H9 (cell line): ENCODE results near the gene PLAAT1. TPM values are rescaled to one million over a fixed set of nuclear protein-coding genes. Genes with fewer than 3 reads are reported as not detected.

ENCODE experiments used
- DNase-seq: peaks from one replicate; pipeline ENCODE4 v3.0.0-alpha.2; 2017
- H2AFZ ChIP-seq: one replicate; pipeline ENCODE4 v1.6.1; 2013; ENCODE audit warnings: mild to moderate bottlenecking, low read length, control low read depth, moderate library complexity
- H2AK5ac ChIP-seq: 2 replicates; pipeline ENCODE4 v1.6.1; 2013; ENCODE audit warnings: low read length, control low read depth, mixed read lengths; ENCODE audit not compliant: insufficient read length
- H2BK120ac ChIP-seq: one replicate; pipeline ENCODE4 v1.6.1; 2013; ENCODE audit warnings: low read depth, mild to moderate bottlenecking, low read length, control low read depth, inconsistent platforms; ENCODE audit not compliant: poor library complexity, severe bottlenecking
- H2BK12ac ChIP-seq: 2 replicates; pipeline ENCODE4 v1.6.1; 2013; ENCODE audit warnings: low read length, control low read depth, mixed read lengths, low read depth; ENCODE audit not compliant: insufficient read length
- H2BK15ac ChIP-seq: 2 replicates; pipeline ENCODE4 v1.6.1; 2013; ENCODE audit warnings: low read depth, low read length, control low read depth
- H2BK20ac ChIP-seq: one replicate; pipeline ENCODE4 v1.6.1; 2013; ENCODE audit warnings: low read depth, mild to moderate bottlenecking, low read length, control low read depth, inconsistent platforms; ENCODE audit not compliant: poor library complexity, severe bottlenecking
- H2BK5ac ChIP-seq: 2 replicates; pipeline ENCODE4 v1.6.1; 2013; ENCODE audit warnings: low read length, control low read depth, mixed read lengths; ENCODE audit not compliant: insufficient read length
- H3K14ac ChIP-seq: 2 replicates; pipeline ENCODE4 v1.6.1; 2013; ENCODE audit warnings: low read length, control low read depth; ENCODE audit not compliant: insufficient read depth
- H3K18ac ChIP-seq: 2 replicates; pipeline ENCODE4 v1.6.1; 2013; ENCODE audit warnings: low read depth, mild to moderate bottlenecking, mixed read lengths, low read length, control low read depth; ENCODE audit not compliant: insufficient read length
- H3K23ac ChIP-seq: 2 replicates; pipeline ENCODE4 v1.6.1; 2013; ENCODE audit warnings: low read length, control low read depth, mixed read lengths, low read depth; ENCODE audit not compliant: insufficient read length
- H3K23me2 ChIP-seq: 2 replicates; pipeline ENCODE4 v1.6.1; 2013; ENCODE audit warnings: low read depth, mild to moderate bottlenecking, mixed read lengths, low read length, control low read depth; ENCODE audit not compliant: insufficient read length, poor library complexity, severe bottlenecking
- H3K27ac ChIP-seq: 2 replicates; pipeline ENCODE4 v1.5.1; 2013; ENCODE audit warnings: low read length, control low read depth, mixed read lengths, low read depth; ENCODE audit not compliant: insufficient read length
- H3K27me3 ChIP-seq: 2 replicates; pipeline ENCODE4 v1.6.1; 2013; ENCODE audit warnings: low read length, control low read depth, inconsistent platforms; ENCODE audit not compliant: insufficient read depth
- H3K4ac ChIP-seq: 2 replicates; pipeline ENCODE4 v1.6.1; 2013; ENCODE audit warnings: low read depth, mild to moderate bottlenecking, control low read depth, inconsistent platforms, low read length, moderate library complexity
- H3K4me1 ChIP-seq: 2 replicates; pipeline ENCODE4 v1.6.1; 2013; ENCODE audit warnings: low read length, control low read depth, inconsistent platforms; ENCODE audit not compliant: insufficient read depth
- H3K4me2 ChIP-seq: 2 replicates; pipeline ENCODE4 v1.6.1; 2013; ENCODE audit warnings: low read length, control low read depth, mixed read lengths; ENCODE audit not compliant: insufficient read length, insufficient read depth
- H3K56ac ChIP-seq: 2 replicates; pipeline ENCODE4 v1.6.1; 2013; ENCODE audit warnings: low read depth, mild to moderate bottlenecking, mixed read lengths, low read length, control low read depth; ENCODE audit not compliant: insufficient read length
- H3K79me1 ChIP-seq: 2 replicates; pipeline ENCODE4 v1.6.1; 2013; ENCODE audit warnings: low read depth, mild to moderate bottlenecking, moderate library complexity, low read length, control low read depth, inconsistent platforms; ENCODE audit not compliant: insufficient read depth, poor library complexity, severe bottlenecking
- H3K79me2 ChIP-seq: 2 replicates; pipeline ENCODE4 v1.6.1; 2013; ENCODE audit warnings: low read length, control low read depth, inconsistent platforms; ENCODE audit not compliant: insufficient read depth
- H3K9ac ChIP-seq: 2 replicates; pipeline ENCODE4 v1.6.1; 2013; ENCODE audit warnings: low read length, control low read depth, mixed read lengths; ENCODE audit not compliant: insufficient read length; ENCODE audit errors: extremely low read depth
- H3K9me3 ChIP-seq: one replicate; pipeline ENCODE4 v1.6.1; 2013; ENCODE audit warnings: low read depth, low read length, inconsistent platforms; ENCODE audit not compliant: control insufficient read depth
- H3T11ph ChIP-seq: one replicate; pipeline ENCODE4 v1.6.1; 2013; ENCODE audit warnings: mild to moderate bottlenecking, low read length, control low read depth, inconsistent platforms
- H4K20me1 ChIP-seq: one replicate; pipeline ENCODE4 v1.6.1; 2013; ENCODE audit not compliant: control insufficient read depth, insufficient read length, insufficient read depth
- H4K5ac ChIP-seq: 2 replicates; pipeline ENCODE4 v1.6.1; 2013; ENCODE audit warnings: low read depth, mild to moderate bottlenecking, mixed read lengths, low read length, control low read depth; ENCODE audit not compliant: insufficient read length
- H4K8ac ChIP-seq: replicated peaks from 2 replicates; pipeline ENCODE4 v1.6.1; 2013; ENCODE audit warnings: low read length, control low read depth, mixed read lengths, low read depth; ENCODE audit not compliant: insufficient read length
- H4K91ac ChIP-seq: 2 replicates; pipeline ENCODE4 v1.6.1; 2013; ENCODE audit warnings: low read depth, mild to moderate bottlenecking, moderate library complexity, mixed read lengths, low read length, control low read depth; ENCODE audit not compliant: insufficient read length
- H3K27ac Mint-ChIP-seq, 3 experiments: 2 replicates in 2 of 3; 3 replicates in 1 of 3; pipeline ENCODE4 v1.8.0; 2020 to 2021; ENCODE audit warnings: mixed read lengths in 3 of 3, mild to moderate bottlenecking in 1 of 3, moderate library complexity in 1 of 3
- H3K27me3 Mint-ChIP-seq: 2 replicates; pipeline ENCODE4 v1.8.0; 2021; ENCODE audit warnings: low read depth, mild to moderate bottlenecking, moderate library complexity, mixed read lengths
- H3K36me3 Mint-ChIP-seq, 3 experiments: 2 replicates in 2 of 3; 3 replicates in 1 of 3; pipeline ENCODE4 v1.8.0; 2020 to 2021; ENCODE audit warnings: low read depth in 3 of 3, mixed read lengths in 3 of 3; ENCODE audit not compliant: insufficient read depth in 1 of 3
- H3K4me1 Mint-ChIP-seq, 2 experiments: 2 replicates each; pipeline ENCODE4 v1.8.0; 2020; ENCODE audit warnings: mixed read lengths in 2 of 2
- H3K4me3 Mint-ChIP-seq, 2 experiments: 2 replicates in 1 of 2; 3 replicates in 1 of 2; pipeline ENCODE4 v1.8.0; 2020 to 2021; ENCODE audit warnings: mild to moderate bottlenecking in 2 of 2, mixed read lengths in 2 of 2, moderate library complexity in 1 of 2
- H3K9me3 Mint-ChIP-seq, 2 experiments: 2 replicates in 1 of 2; 3 replicates in 1 of 2; pipeline ENCODE4 v1.8.0; 2020; ENCODE audit warnings: mild to moderate bottlenecking in 2 of 2, mixed read lengths in 2 of 2, moderate library complexity in 1 of 2
- CTCF ChIP-seq: fragments of 200-600 bp; sonication (generic); conservative IDR thresholded peaks from 3 replicates; pipeline ENCODE4 v1.8.0; 2021; ENCODE audit warnings: antibody characterized with exemption, mild to moderate bottlenecking
- WGBS: extraction: QIAGEN DNeasy Blood & Tissue Kit; methylation state at CpG from one replicate; pipeline ENCODE4 v1.1.7; 2013; ENCODE audit warnings: missing lambda C conversion rate, low lambda C conversion rate, mixed read lengths; ENCODE audit not compliant: insufficient read length; ENCODE audit errors: extremely low coverage; 5-methylcytosine and 5-hydroxymethylcytosine counted together
- long read RNA-seq: library from polyadenylated mRNA; unstranded; transcript quantifications from one replicate; pipeline ENCODE4 v2.0.0, GENCODE V29; 2020
- total RNA-seq: library from RNA; stranded (reverse); gene quantifications from 2 replicates; pipeline ENCODE4 v1.2.1, GENCODE V29; 2021

Gene PLAAT1
- total RNA-seq, result 4.4 and 5.6 TPM in 2 replicates
- long read RNA-seq, partial matches to known transcripts, result 0 of 9 reads
- long read RNA-seq, other reads (novel, unspliced or antisense), result 6 of 9 reads

DNA sequence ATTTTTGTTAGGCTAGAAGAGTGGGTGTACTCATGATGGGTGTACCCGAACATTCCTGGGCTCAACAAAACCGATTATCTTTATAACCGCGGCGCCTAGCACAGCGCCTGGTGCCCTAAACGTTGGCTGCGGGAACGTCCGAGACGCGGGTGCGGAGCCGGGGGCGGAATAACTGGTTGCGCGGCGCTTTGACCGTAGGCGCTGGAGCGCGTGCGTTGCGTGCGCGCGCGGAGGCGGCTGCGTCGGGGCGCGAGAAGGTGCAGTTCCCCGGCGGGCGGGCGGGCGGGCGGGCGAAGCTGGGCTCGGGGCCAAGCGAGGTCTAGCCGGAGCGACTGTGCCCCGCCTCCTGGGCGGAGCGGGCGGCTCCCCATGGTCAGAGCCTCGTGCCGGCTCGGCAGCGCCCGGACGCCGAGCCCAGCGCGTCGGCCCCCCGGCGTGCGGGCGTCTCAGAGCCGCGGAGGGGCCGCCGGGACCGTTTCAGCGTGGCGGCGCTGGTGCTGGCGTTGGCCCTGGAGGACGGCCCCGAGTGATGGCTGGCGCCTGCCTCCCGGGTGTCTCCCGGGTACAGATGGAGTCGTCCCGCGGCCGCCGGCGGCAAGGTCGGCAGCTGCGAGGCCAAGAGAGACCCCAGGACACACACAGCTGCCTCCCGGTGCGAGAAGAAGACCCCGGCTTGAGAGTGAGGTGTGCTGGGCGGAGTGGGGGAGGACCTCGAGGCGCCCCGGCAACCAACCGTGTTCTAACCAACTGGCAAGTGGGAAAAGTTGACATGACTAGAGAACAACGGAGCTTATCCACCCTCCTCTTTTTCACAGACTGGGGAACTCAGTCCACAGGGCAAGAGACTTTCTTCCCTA lies at the start of gene PLAAT1:
TSS of gene PLAAT1 (plus strand) at position 373 of the 857 bp plus-strand sequence. CDS start 14,429 bp downstream, outside the sequence.
- Mint-ChIP-seq H3K27ac (peak within 1 kb of the TSS in 1 of 3 experiments; percentile 88; a peak in 1 of 7 replicates), H3K9me3 (peaks cover 0 to 2% of the 10 kb centered on the region in 2 experiments; a peak in 2 of 5 replicates), H3K27me3 (peaks cover 18% of the 10 kb centered on the region), H3K4me1 (peaks cover 16 to 20% of the 10 kb centered on the region in 2 experiments), H3K4me3 (peak within 1 kb of the TSS; percentile 75 to 82), H3K36me3 (peaks cover 0 to 2% (median 0%) of the 10 kb centered on the region in 3 experiments; a peak in 3 of 7 replicates)
- no peaks in the 10 kb centered on the region for H3K27me3 ChIP-seq
- peak within 1 kb of the TSS; percentile 82 for H3K18ac ChIP-seq
- no peak within 1 kb of the TSS for H3K23ac ChIP-seq
- peaks cover 10% of the 10 kb centered on the region for H3K23me2 ChIP-seq
- no peak within 1 kb of the TSS for H2BK20ac ChIP-seq
- WGBS, result no CpG with 5 or more reads among the region's 93 CpGs
- no peak within 1 kb of the TSS for H3K56ac ChIP-seq
- no peak within 1 kb of the TSS for H2BK120ac ChIP-seq
- H4K5ac ChIP-seq, result no peak within 1 kb of the TSS
- H3K79me2 ChIP-seq, result no peaks in the 10 kb centered on the region
- no peak within 1 kb of the TSS for H3T11ph ChIP-seq
- DNase-seq, result peak; percentile 76
- H2AFZ ChIP-seq, result peak within 1 kb of the TSS; percentile 80
- peak within 1 kb of the TSS; percentile 59 for H3K9ac ChIP-seq
- no peak for TF ChIP-seq CTCF
- no peaks in the 10 kb centered on the region for H4K20me1 ChIP-seq
- H3K79me1 ChIP-seq, result peaks cover 3% of the 10 kb centered on the region
- H3K27ac ChIP-seq, result no peak within 1 kb of the TSS
- H3K9me3 ChIP-seq, result no peaks in the 10 kb centered on the region
- no peak within 1 kb of the TSS for H2BK15ac ChIP-seq
- peak within 1 kb of the TSS; percentile 91 for H3K14ac ChIP-seq
- peak within 1 kb of the TSS; percentile 96 for H3K4me2 ChIP-seq
- H2AK5ac ChIP-seq, result no peak within 1 kb of the TSS
- no peak within 1 kb of the TSS; the same call in 1 of the 2 replicates for H3K4ac ChIP-seq
- H4K8ac ChIP-seq, result no peak within 1 kb of the TSS
- H3K4me1 ChIP-seq, result peaks cover 2% of the 10 kb centered on the region; the same call in 1 of the 2 replicates
- no peak within 1 kb of the TSS for H2BK12ac ChIP-seq
- no peak within 1 kb of the TSS for H2BK5ac ChIP-seq
- H4K91ac ChIP-seq, result no peak within 1 kb of the TSS
